Body of pancreas (tissue), 4 donors: Measurements from ENCODE around the gene BUB1B.

Source experiments
- CTCF ChIP-seq, 7 experiments: fragments of 450-650 bp in 4 of 7; fragments of 200-600 bp in 3 of 7; sonication (generic) in 3 of 7; IDR thresholded peaks; one replicate each; pipeline ENCODE4 v1.5.1; 2016 to 2019; ENCODE audit warnings: antibody characterized with exemption in 7 of 7
- POLR2A ChIP-seq, 3 donors: fragments of 450-650 bp; IDR thresholded peaks; one replicate each; pipeline ENCODE4 v1.6.1; 2016; ENCODE audit warnings: antibody characterized with exemption in 3 of 3, mild to moderate bottlenecking in 2 of 3

DNA sequence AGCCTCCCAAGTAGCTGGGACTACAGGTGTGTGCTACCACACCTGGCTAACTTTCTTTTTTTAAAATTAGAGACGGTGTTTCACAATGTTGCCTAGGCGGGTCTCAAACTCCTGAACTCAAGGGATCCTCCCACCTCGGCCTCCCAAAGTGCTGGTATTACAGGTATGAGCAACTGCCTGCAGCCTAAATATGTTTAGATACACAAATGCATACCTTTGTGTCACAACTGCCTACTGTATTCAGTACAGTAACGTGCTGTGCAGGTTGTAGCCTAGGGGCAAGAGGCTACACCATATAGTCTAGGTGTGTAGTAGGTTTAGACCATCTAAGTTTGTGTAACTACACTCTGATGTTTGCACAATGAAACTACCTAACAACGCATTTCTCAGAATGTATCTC, 68.4 kb downstream of the BUB1B start:
- TF ChIP-seq CTCF (IDR thresholded peaks at IDR 0.05), result no peak
- TF ChIP-seq POLR2A (IDR thresholded peaks at IDR 0.05), result no peak
